ENCODE results near the gene FGF14. TPM values are rescaled to one million over a fixed set of nuclear protein-coding genes. Genes with fewer than 3 reads are reported as not detected.

FGF14 gene
- total RNA-seq, 1 donor from 2014 or later: 2.9 TPM

DNA sequence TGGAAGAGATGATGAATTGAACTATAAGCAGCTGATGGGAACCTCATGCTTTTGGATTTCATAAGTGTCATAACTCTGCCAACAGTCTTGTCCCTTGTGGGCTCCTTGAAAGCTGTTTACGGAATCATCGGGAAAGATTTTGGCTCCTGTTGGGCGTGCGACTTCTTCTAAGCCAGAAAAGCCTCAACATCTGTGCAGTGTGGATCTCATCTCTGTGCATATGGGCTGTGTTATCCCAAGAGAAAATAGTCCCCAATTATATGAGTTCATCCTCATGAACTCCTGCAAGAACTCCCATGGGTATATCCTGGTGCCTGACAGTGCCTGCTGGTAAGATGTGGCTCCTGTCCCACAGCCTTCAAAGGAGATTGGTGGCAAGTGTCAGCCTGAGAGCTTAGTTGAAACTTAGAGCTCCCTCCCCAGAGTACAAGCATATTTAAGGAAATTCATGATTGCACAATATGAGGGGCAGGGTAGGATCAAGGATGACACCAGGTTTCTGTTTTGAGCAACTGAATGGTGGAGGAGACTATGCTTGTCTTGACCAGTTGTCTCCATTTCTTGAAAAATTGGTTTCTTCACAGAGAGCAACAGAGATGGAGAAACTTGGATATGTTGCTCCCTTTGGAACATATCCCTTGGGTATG is 705.9 kb downstream of the FGF14 start:
- Histone ChIP-seq H3K4me1 (peaks cover 3% of the 10 kb centered on the region), H3K27ac (replicated peaks) (peak overlapping the region; percentile 36), H3K9me3 (replicated peaks) (no peaks in the 10 kb centered on the region), H3K36me3 (no peaks in the 10 kb centered on the region), H3K4me3 (no peak overlapping the region), H3K27me3 (ENCODE audit: low read depth) (no peaks in the 10 kb centered on the region)
- peak; percentile 20 for DNase-seq
- TF ChIP-seq, protein P1, sequence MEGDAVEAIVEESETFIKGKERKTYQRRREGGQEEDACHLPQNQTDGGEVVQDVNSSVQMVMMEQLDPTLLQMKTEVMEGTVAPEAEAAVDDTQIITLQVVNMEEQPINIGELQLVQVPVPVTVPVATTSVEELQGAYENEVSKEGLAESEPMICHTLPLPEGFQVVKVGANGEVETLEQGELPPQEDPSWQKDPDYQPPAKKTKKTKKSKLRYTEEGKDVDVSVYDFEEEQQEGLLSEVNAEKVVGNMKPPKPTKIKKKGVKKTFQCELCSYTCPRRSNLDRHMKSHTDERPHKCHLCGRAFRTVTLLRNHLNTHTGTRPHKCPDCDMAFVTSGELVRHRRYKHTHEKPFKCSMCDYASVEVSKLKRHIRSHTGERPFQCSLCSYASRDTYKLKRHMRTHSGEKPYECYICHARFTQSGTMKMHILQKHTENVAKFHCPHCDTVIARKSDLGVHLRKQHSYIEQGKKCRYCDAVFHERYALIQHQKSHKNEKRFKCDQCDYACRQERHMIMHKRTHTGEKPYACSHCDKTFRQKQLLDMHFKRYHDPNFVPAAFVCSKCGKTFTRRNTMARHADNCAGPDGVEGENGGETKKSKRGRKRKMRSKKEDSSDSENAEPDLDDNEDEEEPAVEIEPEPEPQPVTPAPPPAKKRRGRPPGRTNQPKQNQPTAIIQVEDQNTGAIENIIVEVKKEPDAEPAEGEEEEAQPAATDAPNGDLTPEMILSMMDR (IDR thresholded peaks at IDR 0.05; ENCODE audit: borderline replicate concordance): no peak
- intact Hi-C loops (cut with micrococcal nuclease): no loop called here

DNA sequence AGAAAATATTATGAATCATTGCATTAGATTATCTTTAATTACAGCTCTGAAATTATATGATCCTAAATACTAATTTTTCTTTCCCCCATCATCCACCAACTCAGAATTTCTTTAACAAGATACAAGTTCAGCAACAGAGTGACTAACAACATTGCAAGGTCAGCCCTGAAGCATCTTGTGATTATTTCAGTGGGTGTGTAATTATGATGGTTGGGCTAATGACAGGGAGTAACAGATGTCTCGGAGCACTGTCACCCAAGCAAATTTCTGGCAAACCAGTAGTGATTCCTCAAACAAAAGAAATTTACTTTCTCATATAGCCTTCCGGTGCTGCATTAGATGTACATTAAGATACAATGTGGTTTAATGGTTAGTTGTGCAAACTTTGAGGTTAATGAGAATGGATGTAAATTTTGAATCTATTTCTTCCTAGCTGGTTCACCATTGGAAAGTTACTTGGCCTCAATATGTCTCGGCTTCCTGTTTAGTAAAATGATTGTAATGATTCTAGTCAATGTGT is 710.4 kb downstream of the FGF14 start:
- intact Hi-C loops (cut with micrococcal nuclease): no loop called here
- Histone ChIP-seq H3K9me3 (replicated peaks) (no peaks in the 10 kb centered on the region), H3K36me3 (no peaks in the 10 kb centered on the region), H3K27ac (replicated peaks) (no peak overlapping the region), H3K4me1 (no peaks in the 10 kb centered on the region), H3K4me3 (no peak overlapping the region), H3K27me3 (ENCODE audit: low read depth) (no peaks in the 10 kb centered on the region)
- no peak for DNase-seq
- TF ChIP-seq, protein P1 (IDR thresholded peaks at IDR 0.05; ENCODE audit: borderline replicate concordance): no peak

DNA sequence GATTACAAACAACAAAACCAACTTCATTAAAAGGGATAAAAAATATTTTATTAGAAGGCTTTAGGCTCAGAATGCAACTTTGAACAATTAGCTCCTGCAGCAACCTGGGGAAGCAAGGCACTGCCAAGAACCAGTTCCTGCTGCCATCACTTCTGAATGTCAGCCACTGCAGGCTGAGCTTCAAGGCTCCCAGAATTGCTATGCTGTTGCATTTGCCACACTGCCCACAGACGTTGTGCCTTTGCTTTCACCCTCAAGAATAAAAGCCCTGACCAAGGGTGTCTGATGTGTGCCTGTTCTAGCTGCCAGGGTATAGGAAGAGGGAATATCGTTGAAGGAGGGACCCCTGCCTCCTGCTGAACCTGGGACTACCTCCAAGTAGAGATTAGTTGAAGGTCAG is 711.0 kb downstream of the FGF14 start:
- Histone ChIP-seq H3K27me3 (ENCODE audit: low read depth) (no peaks in the 10 kb centered on the region), H3K36me3 (no peaks in the 10 kb centered on the region), H3K27ac (replicated peaks) (no peak overlapping the region), H3K9me3 (replicated peaks) (no peaks in the 10 kb centered on the region), H3K4me3 (no peak overlapping the region), H3K4me1 (no peaks in the 10 kb centered on the region)
- DNase-seq: no peak
- TF ChIP-seq, protein P1 (IDR thresholded peaks at IDR 0.05; ENCODE audit: borderline replicate concordance): no peak
- intact Hi-C loops (cut with micrococcal nuclease): no loop called here

DNA sequence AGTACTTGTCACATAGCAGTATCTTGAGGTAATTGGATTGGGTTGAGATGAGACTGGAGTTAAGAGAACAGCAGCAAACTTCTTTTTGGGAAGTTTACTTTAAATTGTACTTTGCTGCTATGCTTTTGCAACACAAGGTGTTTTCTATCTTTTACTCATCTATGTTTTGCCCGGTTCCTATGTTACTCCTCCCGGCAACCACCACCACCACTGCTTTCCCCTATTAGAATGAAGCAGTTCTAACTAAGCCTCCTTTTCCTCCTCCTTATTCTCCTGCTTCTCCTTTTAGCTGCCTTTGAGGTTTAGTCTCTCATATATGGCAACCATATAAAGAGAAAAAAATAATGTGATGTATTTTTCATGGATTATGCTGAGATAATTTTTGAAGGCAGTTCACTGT is 715.8 kb downstream of the FGF14 start:
- Histone ChIP-seq H3K4me3 (no peak overlapping the region), H3K27me3 (ENCODE audit: low read depth) (no peaks in the 10 kb centered on the region), H3K27ac (replicated peaks) (no peak overlapping the region), H3K9me3 (replicated peaks) (no peaks in the 10 kb centered on the region), H3K36me3 (no peaks in the 10 kb centered on the region), H3K4me1 (no peaks in the 10 kb centered on the region)
- intact Hi-C loops (cut with micrococcal nuclease): no loop called here
- DNase-seq: no peak
- TF ChIP-seq, protein P1 (IDR thresholded peaks at IDR 0.05; ENCODE audit: borderline replicate concordance): no peak

DNA sequence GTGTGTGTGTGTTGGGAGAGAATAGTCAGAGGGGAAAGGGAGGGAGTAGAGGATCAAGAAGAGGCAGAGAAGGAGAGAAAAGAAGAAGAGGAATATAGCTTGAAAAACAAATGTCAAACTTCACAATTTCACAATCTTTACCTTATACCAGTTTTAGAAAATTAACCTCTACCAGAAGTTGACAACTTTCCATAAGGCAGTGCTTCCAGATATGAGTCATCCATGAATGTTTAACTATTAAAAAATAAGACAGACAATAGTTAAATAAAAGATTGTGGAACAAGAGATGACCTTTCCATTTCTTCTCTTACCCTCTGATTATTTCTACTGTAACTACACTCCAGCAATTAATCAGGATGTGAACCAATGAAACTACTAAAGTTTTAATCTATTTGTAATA is 720.0 kb downstream of the FGF14 start:
- no peaks in the 10 kb centered on the region for H3K27me3 ChIP-seq (ENCODE audit: low read depth)
- intact Hi-C loops (cut with micrococcal nuclease): no loop called here
- TF ChIP-seq, protein P1 (IDR thresholded peaks at IDR 0.05; ENCODE audit: borderline replicate concordance): no peak

More for the DNA sequence above, 720.0 kb downstream of the FGF14 start:
- no peak overlapping the region for H3K4me3 ChIP-seq
- H3K4me1 ChIP-seq: no peaks in the 10 kb centered on the region
- DNase-seq: no peak
- no peaks in the 10 kb centered on the region for H3K36me3 ChIP-seq
- no peaks in the 10 kb centered on the region for H3K9me3 ChIP-seq (replicated peaks)
- H3K27ac ChIP-seq (replicated peaks): no peak overlapping the region
